Heart right ventricle (tissue), 16 donors: Measurements from ENCODE around the gene ZMIZ1. TPM values are rescaled to one million over a fixed set of nuclear protein-coding genes. Genes with fewer than 3 reads are reported as not detected.

Experiments used
- ATAC-seq, 8 donors: fragments of 200-7000 bp; cut with Tn5 transposase; one replicate each; pipeline ENCODE4 v1.9.1; 2020; ENCODE audit warnings: mild to moderate bottlenecking in 8 of 8, moderate library complexity in 8 of 8, moderate number of reproducible peaks in 1 of 8
- DNase-seq, 2 donors: peaks; one replicate each; pipeline ENCODE4 v3.0.0-alpha.2; 2020
- H3K27ac ChIP-seq, 10 donors: fragments of 200-600 bp; sonication (generic) in 2 of 10; one replicate each; pipeline versions ENCODE4 v1.5.0 to v1.8.0; 2020 to 2022; ENCODE audit warnings: mild to moderate bottlenecking in 3 of 10
- H3K27me3 ChIP-seq, 7 donors: fragments of 200-600 bp; one replicate each; pipeline ENCODE4 v1.8.0; 2021 to 2022; ENCODE audit warnings: mild to moderate bottlenecking in 2 of 7
- H3K36me3 ChIP-seq, 9 donors: fragments of 200-600 bp; sonication (generic) in 1 of 9; one replicate each; pipeline versions ENCODE4 v1.5.0 to v1.8.0; 2020 to 2022; ENCODE audit warnings: mild to moderate bottlenecking in 2 of 9
- H3K4me1 ChIP-seq, 9 donors: fragments of 200-600 bp; sonication (generic) in 1 of 9; one replicate each; pipeline versions ENCODE4 v1.5.0 to v1.8.0; 2020 to 2022; ENCODE audit warnings: mild to moderate bottlenecking in 4 of 9
- H3K4me3 ChIP-seq, 10 donors: fragments of 200-600 bp; sonication (generic) in 2 of 10; one replicate each; pipeline versions ENCODE4 v1.5.0 to v1.8.0; 2020 to 2022; ENCODE audit warnings: mild to moderate bottlenecking in 7 of 10, moderate library complexity in 2 of 10
- H3K9me3 ChIP-seq, 11 donors: fragments of 200-600 bp in 10 of 11; sonication (generic) in 2 of 11; one replicate each; pipeline versions ENCODE4 v1.5.0 to v1.8.0; 2013 to 2022; ENCODE audit warnings: mild to moderate bottlenecking in 2 of 11, control low read depth in 1 of 11, moderate library complexity in 1 of 11
- CTCF ChIP-seq, 9 donors: fragments of 200-600 bp; sonication (generic) in 2 of 9; IDR thresholded peaks; one replicate each; pipeline versions ENCODE4 v1.5.0 to v1.8.0; 2021 to 2022; ENCODE audit warnings: antibody characterized with exemption in 9 of 9, mild to moderate bottlenecking in 5 of 9, moderate library complexity in 1 of 9
- WGBS, 2 donors: extraction: QIAGEN DNeasy Blood & Tissue Kit; methylation state at CpG; one replicate each; pipeline ENCODE4 v1.1.7; 2013; ENCODE audit warnings: inconsistent platforms in 1 of 2; 5-methylcytosine and 5-hydroxymethylcytosine counted together
- intact Hi-C, 10 donors: fragments of 100-400 bp; cut with DNase I; formaldehyde crosslinking; loops; one replicate each; pipeline versions ENCODE4 v1.11.1 to v1.14.2; 2022
- polyA plus RNA-seq, 2 donors: library from polyadenylated mRNA; stranded (reverse); fragments of 200-250 nt; gene quantifications; one replicate each; pipeline ENCODE4 v1.2.3, GENCODE V29; 2013
- total RNA-seq, 10 donors: library from RNA; stranded (reverse); fragmentation: NEBNext Ultra II Directional in 3 of 10; extraction: Animal tissue kit (Norgen Biotek cat#: 25700) in 3 of 10; gene quantifications; one replicate each; pipeline versions ENCODE4 v1.2.1 to v1.2.4, GENCODE V29; 2021 to 2023
- donor health status: Arrhythmogenic right ventricular cardiomyopathy.
- donor health status: ischemic (EF 13 %, LVEDD 7.1; RV severe dilation, severe dysfunction).
- donor health status: healthy with polysubstance abuse.
- donor health status: DM: no; HTN: yes; CAD: no.
- donor health status: DM: no; HTN: no; CAD: no.
- donor health status: ischemic (EF 25% LVEDD 6.9; RV normal size, moderate dysfunction).
- donor health status: ischemic (EF 25% LVEDD 5.7; RV mildly dilated, moderate dysfunction).
- donor health status: healthy.
- donor health status: DM: yes; HTN: yes; CAD: no.
- donor health status: Ischemic cardiomyopathy.
- donor health status: ischemic (EF 35%, LVEDD 5.7; RV mildly dilated, moderate dysfunction).
- donor health status: nonischemic (EF 11% LVEDD 7.7; RV severe dilation, severe dysfunction).
- donor health status: DM: yes; HTN: yes; CAD: no.
- donor health status: PGD.
- donor health status: ischemic (EF 29% LVEDD 5.4; RV normal size, mild dysfunction).
- donor health status: nonischemic (EF 23%, LVEDD 6.1; RV moderate dilation, normal function).

Gene ZMIZ1
- total and polyA plus RNA-seq, 12 donors: 24.2 to 61.5 (median 49.8) TPM

GRCh38 chr10:79220307-79220706 is 151.5 kb downstream of the ZMIZ1 start:
- intact Hi-C loops: loop anchor here in 3 of 10 donors (5.0 kb wide), 3 partner anchors 47 to 57 kb away; no protein-coding TSS in a partner anchor
- TF ChIP-seq CTCF (IDR thresholded peaks at IDR 0.05): no peak
- Histone ChIP-seq H3K4me3 (no peak overlapping the region), H3K27me3 (no peaks in the 10 kb centered on the region), H3K36me3 (peaks cover 0 to 61% (median 21%) of the 10 kb centered on the region in 9 donors), H3K4me1 (peaks cover 47 to 70% (median 65%) of the 10 kb centered on the region in 9 donors), H3K9me3 (no peaks in the 10 kb centered on the region), H3K27ac (peak overlapping the region in 9 of 10 donors; percentile 8 to 94 (median 87))
- DNase-seq (no peak), ATAC-seq (no peak)
- WGBS, 2 donors: 42 to 54% methylated on average over 7 of the region's 7 CpGs

- intact Hi-C loops: loop anchor here in 5 of 10 donors (2.0 to 5.0 kb wide), 5 partner anchors 21 to 56 kb away; no protein-coding TSS in a partner anchor
- ATAC-seq: peak; percentile 55 to 83 (median 77)
- 11 to 16% methylated on average over 38 of the region's 38 CpGs for WGBS, 2 donors
- H3K4me3 ChIP-seq: no peak overlapping the region
- peaks cover 47 to 70% (median 65%) of the 10 kb centered on the region in 9 donors for H3K4me1 ChIP-seq
- H3K36me3 ChIP-seq: peaks cover 0 to 60% (median 15%) of the 10 kb centered on the region in 9 donors
- DNase-seq: peak; percentile 80 to 86
- no peaks in the 10 kb centered on the region for H3K9me3 ChIP-seq
- TF ChIP-seq CTCF (IDR thresholded peaks at IDR 0.05): peak in 5 of 9 donors; percentile 10 to 44 (median 31)
- H3K27ac ChIP-seq: peak overlapping the region; percentile 75 to 94 (median 88)
- H3K27me3 ChIP-seq: no peaks in the 10 kb centered on the region
Observed at GRCh38 chr10:79221110-79222051, 152.6 kb downstream of the ZMIZ1 start.

GRCh38 chr10:79222186-79222585 is 153.4 kb downstream of the ZMIZ1 start:
- no peak for TF ChIP-seq CTCF (IDR thresholded peaks at IDR 0.05)
- no peaks in the 10 kb centered on the region for H3K27me3 ChIP-seq
- WGBS, 2 donors: 35 to 41% methylated on average over 7 of the region's 7 CpGs
- no peaks in the 10 kb centered on the region for H3K9me3 ChIP-seq
- H3K4me1 ChIP-seq: peaks cover 47 to 71% (median 65%) of the 10 kb centered on the region in 9 donors
- intact Hi-C loops: loop anchor here in 5 of 10 donors (2.0 to 5.0 kb wide), 5 partner anchors 21 to 55 kb away; no protein-coding TSS in a partner anchor
- DNase-seq (peak in 1 of 2 donors; percentile 47), ATAC-seq (peak in 6 of 8 donors; percentile 1 to 25 (median 8))
- peaks cover 0 to 60% (median 8%) of the 10 kb centered on the region in 9 donors for H3K36me3 ChIP-seq
- H3K27ac ChIP-seq: peak overlapping the region; percentile 75 to 94 (median 88)
- no peak overlapping the region for H3K4me3 ChIP-seq
